GM21367 (cell line): Measurements from ENCODE around the gene ATXN1.

Experiments used
- ATAC-seq: cut with Tn5 transposase; IDR thresholded peaks from one replicate; pipeline ENCODE4 v1.9.1; 2021; ENCODE audit not compliant: unreplicated experiment

Gene ATXN1

DNA sequence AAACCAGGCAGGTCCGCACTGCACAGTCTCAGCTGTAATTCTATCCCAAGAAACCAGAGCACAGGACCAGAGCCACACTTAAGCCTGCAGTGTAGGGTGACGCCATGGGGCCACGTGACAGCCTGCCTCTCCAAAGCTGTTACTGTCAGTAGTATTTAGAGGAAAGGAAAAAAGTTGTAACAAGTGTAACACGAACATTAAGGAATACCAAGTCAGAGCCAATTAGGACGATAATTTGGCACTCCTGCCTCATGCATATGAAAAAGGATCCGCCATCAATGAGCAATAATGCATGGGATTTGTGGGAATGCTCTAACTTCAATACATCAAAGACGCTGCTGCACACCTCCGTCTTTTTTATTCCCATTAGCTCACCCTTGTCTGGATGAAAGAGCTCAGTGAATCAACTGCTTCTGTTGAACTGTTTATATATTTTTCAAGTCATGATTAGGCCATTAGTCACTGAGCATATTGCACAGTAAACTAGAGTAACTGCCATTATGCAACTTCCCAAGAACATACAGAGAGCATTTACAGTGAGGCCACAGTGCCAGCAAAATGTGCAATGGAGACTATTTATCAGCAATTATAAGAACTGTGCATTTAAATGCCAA, 79.9 kb downstream of the ATXN1 start:
- no peak for ATAC-seq

DNA sequence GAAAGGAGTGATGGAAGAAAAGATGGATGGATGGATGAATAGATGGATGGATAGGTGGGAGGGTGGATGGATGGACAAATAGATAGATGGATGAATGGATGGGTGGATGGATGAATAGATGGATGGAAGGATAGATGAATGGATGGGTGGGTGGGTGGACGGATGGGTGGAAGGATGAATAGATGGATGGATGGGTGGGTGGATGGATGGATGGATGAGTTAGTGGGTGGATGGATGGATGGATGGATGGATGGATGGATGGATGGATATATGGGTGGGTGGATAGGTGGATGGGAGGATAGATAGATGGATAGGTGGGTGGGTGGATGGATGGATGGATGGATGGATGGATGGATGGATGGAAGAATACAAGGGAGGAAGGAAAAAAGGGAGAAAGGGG, 82.2 kb downstream of the ATXN1 start:
- ATAC-seq = no peak

DNA sequence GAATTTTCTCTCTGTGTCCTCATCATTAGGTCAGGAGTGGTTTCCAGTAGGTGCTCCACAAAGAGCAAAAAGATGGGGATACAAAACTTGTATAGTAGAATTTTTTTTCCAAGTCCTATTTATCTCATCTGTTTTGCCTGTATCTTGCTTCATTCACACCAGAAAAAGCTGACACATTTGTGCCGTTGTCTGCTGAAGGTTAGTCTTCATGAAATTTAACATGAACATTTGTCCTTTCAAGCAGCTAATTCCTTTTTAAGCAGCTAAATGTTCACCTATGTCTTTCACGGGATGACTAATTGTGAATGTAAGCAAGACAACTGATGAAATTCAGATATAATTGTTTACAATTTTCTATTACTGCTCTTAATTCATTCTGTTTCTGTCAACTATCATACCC, 83.8 kb downstream of the ATXN1 start:
- ATAC-seq = no peak

DNA sequence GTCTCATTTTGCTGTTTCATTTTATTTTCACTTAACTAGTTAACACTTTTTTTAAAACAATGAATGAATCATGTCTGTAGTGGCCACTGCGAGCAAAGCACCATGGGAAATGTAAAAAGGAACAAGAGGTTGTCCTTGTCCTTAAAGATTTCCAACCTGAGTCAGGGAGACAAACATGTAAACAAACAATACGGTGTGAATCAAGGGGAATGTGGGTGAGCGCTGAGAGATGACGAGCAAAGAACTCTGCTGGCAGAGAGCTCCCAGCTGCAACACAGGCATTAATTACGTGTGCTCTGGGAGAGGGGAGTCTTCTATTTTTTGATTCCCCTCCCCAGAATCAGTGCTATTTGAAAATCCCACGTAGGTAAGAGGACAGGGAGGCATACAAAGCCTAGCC, 84.3 kb downstream of the ATXN1 start:
- ATAC-seq = no peak

DNA sequence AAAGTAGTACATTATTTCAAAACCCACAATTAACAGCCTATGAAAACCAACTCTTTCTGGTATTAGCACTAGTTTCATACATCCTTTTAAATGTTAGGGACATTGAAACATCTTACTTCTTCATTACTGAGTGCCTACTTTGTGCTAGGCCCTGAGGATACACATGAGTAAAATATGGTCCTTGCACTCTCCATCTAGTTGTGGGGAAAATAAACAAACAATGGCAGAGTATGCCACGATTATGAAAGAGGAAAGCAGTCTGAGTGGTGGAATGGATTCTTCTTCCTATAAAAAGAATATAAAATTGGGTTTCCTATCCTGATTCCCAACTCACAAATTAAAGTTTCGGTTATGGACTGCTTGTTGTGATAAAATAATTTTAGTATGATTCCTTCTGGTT, 84.9 kb downstream of the ATXN1 start:
- ATAC-seq = no peak

DNA sequence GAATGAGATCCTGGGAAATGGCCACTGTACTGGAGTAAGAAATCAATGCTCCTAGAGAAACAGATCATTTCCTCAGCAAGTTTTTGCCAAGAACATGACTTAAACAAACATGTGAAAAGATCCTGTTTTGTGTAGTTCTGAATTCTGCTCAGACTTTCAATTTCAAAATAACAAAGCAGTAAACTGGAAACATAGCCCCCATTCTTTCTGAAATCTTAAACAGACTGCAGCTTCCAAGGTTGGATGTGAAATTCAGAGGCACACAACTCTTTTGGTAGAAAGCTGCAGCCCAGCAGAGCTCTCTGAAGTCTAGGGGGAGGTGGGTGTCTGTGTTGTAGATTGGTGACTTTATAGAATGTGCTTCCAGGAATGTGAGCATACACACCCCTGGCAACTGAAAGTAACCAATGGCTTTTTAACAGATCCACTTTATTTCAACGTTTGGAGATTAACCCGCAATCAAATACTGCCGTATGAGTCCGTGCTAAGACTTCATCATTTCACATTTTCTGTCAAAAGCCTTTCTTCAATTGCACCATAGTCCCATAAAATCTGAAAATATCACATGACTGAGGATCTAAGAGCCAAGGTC, 86.4 kb downstream of the ATXN1 start:
- ATAC-seq = no peak

DNA sequence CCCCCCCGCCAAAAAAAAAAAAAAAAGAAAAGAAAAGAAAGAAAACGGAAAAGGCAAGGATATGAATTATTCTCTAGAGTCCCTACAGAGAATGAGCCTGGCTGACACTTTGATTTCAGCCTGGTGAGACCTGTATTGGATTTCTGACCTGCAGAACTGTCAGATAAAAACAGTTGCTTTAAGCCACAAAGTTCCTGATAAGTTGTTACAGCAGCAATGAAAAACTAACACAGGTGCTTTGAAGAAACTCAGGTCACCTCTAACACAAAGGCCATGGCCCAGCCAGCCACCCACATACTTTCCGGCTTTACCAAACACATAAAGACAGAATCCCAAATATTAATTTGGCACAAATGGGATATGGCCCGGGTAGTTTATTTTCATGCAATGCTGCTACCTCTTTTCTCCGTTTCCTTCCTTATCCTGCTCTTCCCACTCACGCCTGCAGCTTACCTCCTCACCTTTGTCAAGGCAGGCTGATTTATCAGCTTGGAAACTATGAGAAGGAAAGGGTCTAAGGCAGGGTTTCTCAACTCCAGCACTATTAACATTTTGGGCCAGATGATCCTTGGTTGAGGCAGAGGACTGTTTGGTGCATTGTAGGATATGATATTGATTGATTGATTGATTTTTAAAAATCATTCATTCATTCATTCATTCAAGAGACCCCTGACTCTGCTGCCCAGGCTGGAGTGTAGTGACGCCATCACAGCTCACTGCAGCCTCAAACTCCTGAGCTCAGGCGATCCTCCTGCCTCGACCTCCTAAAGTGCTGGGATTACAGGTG, 88.1 kb downstream of the ATXN1 start:
- ATAC-seq = no peak

DNA sequence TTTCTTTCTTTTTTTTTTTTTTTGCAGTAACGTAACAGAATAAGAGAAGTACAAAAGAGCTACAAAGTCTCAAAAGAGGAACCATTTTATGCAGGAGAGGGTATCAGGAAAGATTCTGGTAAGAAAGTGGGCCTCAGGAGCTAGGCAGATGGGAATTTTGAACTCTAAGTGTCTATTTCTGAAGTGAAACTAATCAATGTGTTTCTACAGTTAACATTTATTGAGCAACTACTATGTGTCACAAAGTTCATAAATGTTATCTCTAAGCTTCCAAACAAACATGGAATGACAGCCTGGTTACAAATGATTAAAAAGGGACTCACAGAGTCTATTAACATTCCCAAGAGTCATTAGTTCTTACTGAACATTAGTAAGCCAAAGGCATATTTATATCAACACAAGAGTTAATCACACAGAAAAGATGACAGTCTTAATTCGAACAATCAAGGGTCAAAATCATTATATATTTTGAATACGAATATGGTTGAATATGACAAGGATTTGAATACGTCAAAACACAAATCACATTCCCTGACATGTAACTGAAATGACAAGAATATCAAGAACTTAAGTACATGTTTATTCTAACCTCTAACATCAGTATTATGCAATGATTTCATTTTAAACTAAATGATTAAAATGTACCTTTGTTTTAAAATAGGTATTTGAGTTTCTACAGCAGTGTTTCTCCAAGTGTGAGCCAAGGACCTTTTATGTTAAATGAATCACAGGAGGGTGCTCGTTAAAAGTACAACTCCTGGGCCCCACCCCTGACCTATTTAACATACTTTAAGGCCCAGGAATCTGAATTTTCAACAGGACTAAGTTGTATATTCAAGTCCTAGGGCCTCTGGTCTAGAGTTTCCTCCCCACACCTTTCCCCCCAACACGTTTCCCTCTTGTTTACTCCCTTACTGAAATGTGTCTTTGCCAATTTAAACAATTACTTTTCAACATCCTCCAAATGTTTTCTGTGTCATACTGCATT, 89.7 kb downstream of the ATXN1 start:
- ATAC-seq = no peak

DNA sequence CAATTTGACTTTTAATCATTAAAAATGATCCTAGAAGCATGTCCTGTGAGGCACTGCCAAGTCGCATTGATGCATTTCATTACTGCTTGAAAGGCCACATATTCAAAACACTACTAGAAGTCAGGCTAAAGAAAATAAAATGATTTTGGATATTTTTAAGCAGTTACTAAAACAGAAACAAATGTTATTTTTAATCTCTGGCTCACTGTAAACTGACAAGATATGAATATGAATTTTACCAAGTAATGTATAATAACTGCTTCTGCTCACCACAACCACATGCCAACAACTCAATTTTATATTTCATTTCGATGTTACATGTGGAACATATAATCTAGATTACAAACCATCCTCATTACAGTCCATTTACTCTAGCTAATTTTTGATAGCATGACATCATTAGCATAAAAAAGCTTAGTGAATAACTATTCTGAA, 90.6 kb downstream of the ATXN1 start:
- peak; percentile 27 for ATAC-seq

DNA sequence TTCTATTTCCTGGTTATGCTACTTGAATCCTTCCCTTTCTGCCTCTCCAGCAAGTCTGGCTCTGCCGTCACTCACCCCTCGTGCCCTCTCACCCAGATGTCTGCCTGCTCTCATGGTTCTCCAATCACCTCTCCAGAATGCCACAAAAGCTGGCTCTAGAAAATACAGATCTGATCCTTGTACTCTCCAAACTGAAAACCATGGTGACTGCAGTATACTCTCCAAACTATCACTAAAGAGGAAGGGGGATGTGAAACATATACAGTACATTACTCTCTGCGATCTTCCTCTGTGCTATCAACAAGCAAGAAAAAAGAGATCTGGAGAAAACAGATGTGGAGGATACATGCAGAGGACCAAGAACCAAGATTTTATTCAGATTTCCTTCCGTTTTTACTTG, 91.1 kb downstream of the ATXN1 start:
- peak; percentile 67 for ATAC-seq

DNA sequence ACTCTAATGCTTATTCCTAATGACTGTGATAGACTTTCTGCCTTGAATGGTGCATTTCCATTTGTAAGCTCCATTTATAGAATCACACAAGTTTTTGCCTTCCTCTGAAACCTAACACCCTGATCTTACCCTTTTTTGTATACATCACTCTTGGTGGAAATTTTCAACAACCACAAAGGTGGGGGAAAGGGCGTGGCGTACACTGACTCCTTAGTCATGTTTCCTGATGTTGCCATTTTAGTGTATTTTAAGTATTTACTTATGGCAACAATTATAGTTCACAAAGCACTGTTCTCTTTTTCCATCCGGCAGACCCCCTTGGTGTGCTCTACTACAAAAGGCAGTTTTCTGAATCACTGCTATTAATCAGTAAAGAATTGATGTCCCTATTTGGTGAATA, 92.0 kb downstream of the ATXN1 start:
- ATAC-seq = no peak

DNA sequence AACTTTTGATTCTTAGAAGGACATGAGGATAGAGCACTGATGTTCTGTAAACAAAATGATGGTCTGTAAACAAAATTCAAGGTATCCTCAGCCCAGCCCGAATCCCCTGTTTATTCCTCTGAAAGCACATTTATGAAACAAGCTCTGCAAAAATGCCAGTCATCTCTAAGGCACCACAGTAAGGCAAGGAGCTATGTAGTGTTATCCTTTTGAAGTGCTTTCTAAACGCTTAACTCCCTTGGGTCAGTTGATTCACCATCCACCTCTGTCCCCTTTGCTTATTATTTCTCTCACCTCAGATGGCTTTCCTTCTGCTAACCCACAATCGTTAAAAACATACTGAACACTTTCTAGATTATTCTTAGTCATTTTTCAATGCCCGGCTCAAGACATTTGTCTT, 93.8 kb downstream of the ATXN1 start:
- no peak for ATAC-seq

DNA sequence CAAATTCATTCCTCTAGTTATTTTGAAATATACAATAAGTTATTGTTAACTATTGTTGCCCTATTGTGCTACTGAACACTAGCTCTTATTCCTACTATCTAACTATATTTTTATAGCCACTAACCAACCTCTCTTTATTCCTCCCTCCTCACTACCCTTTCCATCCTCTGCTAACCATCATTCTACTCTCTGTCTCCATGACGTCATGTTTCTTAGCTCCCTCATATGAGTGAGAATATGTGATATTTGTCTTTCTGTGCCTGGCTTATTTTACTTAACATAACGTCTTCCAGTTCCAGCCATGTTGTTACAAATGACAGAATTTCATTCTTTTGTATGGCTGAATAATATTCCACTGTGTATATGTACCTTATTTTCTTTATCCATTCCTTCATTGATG, 95.3 kb downstream of the ATXN1 start:
- ATAC-seq = no peak

DNA sequence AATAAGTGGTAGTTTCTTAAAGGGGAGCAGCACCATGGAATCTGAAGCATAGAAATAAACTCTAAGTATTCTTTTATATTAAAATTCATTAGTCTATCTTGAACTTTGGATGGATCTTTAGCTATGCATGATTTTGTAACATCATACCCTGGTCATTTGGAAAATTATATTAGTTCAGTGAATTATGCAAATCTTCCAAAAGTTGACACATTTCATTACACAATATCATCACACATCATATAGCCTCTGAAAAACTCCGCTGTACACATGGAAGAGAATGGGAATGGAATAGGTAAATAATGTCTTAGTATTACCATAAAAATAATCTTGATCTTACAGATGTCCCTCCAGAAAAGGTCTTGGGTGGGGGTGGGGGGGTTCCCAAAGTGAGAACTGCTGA, 96.1 kb downstream of the ATXN1 start:
- no peak for ATAC-seq

DNA sequence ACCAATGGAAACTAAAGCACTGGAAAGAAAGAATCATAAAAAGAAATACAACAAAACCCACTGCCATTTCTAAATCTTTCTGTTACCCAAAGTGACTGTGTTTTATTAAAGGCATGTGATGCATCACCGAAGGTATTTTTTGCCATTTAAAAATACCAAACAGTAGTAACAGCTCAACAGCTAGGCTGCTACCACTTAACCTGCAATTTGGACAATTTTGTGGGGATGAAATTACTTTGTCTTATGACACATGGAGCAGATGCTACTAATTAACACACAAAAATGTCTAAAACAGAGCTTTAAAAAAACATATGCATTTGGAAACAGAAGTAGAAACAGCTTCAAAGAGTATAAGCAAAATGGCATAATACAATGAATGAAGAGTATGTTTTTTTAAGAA, 97.4 kb downstream of the ATXN1 start:
- no peak for ATAC-seq

DNA sequence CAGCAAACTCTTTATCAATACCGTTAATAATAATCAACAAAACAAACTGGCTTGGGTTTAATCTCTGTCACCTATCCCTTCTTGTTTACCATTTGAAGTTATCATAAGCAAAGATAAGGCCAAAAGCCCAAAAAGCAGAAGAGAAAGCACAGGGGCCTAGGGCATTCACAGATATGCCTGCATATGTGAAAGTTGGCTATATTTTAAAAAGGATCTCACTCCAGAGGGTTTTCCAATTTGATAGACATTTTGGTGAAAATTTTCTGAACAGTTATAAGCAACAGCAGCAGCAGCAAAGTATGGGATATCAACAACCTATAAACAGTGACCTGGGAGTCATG, 101.1 kb downstream of the ATXN1 start:
- ATAC-seq = no peak

DNA sequence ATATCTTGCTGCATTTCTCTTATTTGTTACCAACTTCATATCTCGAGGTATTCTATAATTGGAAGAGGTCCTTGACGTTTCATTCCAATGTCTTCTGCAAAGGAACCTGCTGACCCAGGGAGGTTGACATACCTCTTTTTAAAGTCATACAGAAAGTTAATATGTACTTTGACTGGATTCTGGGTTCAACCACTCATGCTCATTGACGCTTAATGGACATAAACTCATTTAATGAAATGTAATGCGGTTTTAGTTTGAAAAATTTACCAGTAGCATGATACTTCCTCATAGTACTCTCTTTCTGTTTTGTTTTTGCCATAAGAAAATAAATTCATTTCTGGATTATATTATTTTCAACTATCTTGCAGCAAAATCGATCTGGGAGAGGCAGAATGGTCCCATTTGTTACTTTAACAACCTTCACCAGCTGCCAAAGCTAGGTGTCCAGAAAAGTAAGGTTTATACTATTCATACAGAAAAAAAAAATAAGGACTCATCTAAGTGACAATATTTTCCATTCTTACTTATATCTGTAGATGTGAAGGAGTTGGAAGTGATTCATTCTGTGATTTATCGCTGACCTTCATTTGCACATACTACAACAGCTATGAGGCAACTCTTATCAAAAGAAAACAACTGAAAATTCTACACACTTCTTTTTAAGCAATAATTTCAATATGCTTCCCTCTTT, 101.6 kb downstream of the ATXN1 start:
- ATAC-seq = no peak

DNA sequence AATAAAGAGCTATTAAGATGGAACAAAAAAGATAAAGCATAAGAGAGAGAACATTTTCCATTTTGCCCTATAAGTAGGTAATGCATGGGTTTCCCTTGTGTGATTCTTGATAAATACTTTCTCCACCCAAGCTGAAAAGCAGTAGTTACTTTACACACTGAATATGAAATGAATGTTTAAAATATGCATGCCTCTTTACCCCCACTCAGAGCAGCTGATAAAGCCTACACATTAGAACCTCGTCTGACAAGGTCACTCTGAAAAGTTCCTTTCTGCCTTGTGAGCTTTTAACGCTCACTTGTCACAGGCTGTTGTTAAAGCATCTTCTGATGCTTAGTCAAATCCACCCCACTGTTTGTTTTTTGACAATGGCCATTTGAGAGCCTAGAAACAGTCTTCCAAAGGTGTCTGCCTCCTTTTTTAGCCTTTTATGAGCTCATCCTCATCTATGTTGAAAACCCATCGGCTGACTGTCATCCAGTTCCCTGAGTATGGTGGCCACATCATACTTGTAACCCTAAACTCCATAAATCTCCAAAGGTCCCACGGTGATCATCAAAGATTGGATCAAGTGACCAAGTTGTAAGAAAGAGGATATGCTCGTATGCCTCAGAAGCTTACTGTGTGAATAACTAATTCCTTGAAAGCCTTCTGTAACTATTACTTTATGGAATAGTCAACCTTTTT, 102.8 kb downstream of the ATXN1 start:
- no peak for ATAC-seq

DNA sequence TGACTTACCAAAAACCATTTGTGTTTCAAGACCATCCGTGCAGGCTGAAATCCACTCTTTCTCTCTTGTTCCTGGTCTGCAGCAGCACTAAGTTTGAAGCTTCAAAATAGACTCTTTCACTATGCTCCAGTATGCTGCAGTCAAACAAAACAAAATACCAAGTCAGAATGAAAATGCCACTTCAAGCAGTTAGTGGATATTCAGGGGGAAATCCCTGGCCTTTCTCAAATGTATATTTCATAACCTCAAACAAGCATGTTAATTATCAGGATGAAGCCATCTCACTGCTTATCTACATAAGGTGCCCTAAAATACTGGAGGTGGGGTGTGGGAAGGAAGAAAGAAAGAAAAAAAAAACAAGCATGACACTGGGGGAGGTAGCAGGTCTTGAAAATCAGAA, 103.5 kb downstream of the ATXN1 start:
- ATAC-seq = no peak

DNA sequence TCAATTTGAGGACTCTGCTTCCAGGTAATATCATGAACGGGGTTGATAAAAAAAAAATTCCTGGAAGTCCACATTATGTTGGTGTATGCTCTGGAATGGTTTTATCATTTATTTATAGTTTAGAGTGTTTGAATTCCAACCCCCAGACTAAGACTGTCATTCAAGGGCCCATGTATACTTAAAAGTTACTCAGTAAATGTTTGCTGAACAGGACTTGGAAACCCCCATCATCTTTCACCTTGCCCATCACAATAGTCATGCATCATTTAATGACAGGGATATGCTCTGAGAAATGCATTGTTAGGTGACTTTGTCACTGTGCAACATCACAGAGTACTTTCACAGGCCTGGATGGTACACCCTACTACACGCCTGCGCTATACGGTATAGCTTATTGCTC, 104.8 kb downstream of the ATXN1 start:
- ATAC-seq = no peak
